K562 (cell line): ENCODE results near the gene SECISBP2. TPM values are rescaled to one million over a fixed set of nuclear protein-coding genes. Genes with fewer than 3 reads are reported as not detected.

ENCODE experiments used
- HMG20A ChIP-seq: fragments of 450-650 bp; formaldehyde crosslinking; conservative IDR thresholded peaks from 2 replicates; pipeline ENCODE4 v1.4.0; 2020; ENCODE audit warnings: mild to moderate bottlenecking, mixed read lengths
- HNRNPUL1 ChIP-seq: fragments of 200-400 bp; formaldehyde crosslinking; IDR thresholded peaks from 2 replicates; pipeline ENCODE4 v1.6.1; 2017; ENCODE audit warnings: low read length
- MEIS2 ChIP-seq: fragments of 450-650 bp; IDR thresholded peaks from 2 replicates; pipeline ENCODE4 v1.6.1; 2014; ENCODE audit warnings: mild to moderate bottlenecking; ENCODE audit not compliant: partially characterized antibody
- SAP30 ChIP-seq: fragments of 200-600 bp; sonication (generic); IDR thresholded peaks from 2 replicates; pipeline ENCODE4 v1.6.1; 2012; ENCODE audit warnings: borderline replicate concordance, low read depth, mild to moderate bottlenecking, moderate library complexity, low read length, control low read depth, inconsistent platforms; ENCODE audit not compliant: insufficient read depth, poor library complexity, severe bottlenecking
- ZBTB40 ChIP-seq, 2 experiments: fragments of 450-650 bp in 1 of 2; sonication (generic) in 1 of 2; formaldehyde crosslinking in 1 of 2; IDR thresholded peaks; 2 replicates each; pipeline versions ENCODE4 v1.7.1 to v1.9.0; 2016 to 2022; ENCODE audit warnings: inconsistent platforms in 1 of 2, mild to moderate bottlenecking in 1 of 2, missing genetic modification reagents in 1 of 2
- ZNF354B ChIP-seq: fragments of 250-450 bp; sonication (Bioruptor Pico); IDR thresholded peaks from 2 replicates; pipeline ENCODE4 v1.4.0; 2020
- polyA plus RNA-seq, 8 experiments: library from polyadenylated mRNA; depleted of rRNA in 4 of 8; stranded (reverse) in 5 of 8; unstranded in 3 of 8; fragments of >200 nt; fragmentation: Nextera tagmentation in 2 of 8; fragmentation: Illumina TruSeq in 1 of 8; extraction: Ambion mirVana in 2 of 8; extraction: Trizol in 1 of 8; gene quantifications; 2 replicates each; pipeline versions ENCODE4 v1.2.1 to v1.2.3, GENCODE V29; 2011 to 2014; ENCODE audit warnings: inconsistent platforms in 1 of 8, missing spikeins in 1 of 8
- total RNA-seq, 7 experiments: library from RNA; depleted of rRNA in 6 of 7; stranded (reverse); fragments of >200 nt in 6 of 7; fragmentation: Illumina TruSeq in 2 of 7; extraction: Trizol in 2 of 7; gene quantifications; 2 replicates each; pipeline versions ENCODE4 v1.2.1 to v1.2.3, GENCODE V29; 2011 to 2021; ENCODE audit warnings: low replicate concordance in 1 of 7
- TF ChIP-seq, protein P1 (sequence below): sonication (generic); formaldehyde crosslinking; IDR thresholded peaks from 2 replicates; pipeline ENCODE4 v1.8.1; 2023; ENCODE audit warnings: mild to moderate bottlenecking, missing genetic modification reagents, moderate library complexity

Gene SECISBP2
- total and polyA plus RNA-seq, 9 of the 15 experiments (the other 6 are each of a cell fraction or from before 2014, with no cell fraction given): 3.2 to 41.6 (median 26.1) TPM

GRCh38 chr9:89311346-89312221 lies 6.7 kb upstream of the SECISBP2 start (continued):
- TF ChIP-seq, protein P1, sequence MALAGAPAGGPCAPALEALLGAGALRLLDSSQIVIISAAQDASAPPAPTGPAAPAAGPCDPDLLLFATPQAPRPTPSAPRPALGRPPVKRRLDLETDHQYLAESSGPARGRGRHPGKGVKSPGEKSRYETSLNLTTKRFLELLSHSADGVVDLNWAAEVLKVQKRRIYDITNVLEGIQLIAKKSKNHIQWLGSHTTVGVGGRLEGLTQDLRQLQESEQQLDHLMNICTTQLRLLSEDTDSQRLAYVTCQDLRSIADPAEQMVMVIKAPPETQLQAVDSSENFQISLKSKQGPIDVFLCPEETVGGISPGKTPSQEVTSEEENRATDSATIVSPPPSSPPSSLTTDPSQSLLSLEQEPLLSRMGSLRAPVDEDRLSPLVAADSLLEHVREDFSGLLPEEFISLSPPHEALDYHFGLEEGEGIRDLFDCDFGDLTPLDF (CRISPR knock-in tag): 0 out of 2 replicates have a peak, but pooled peaks have one; percentile 39
- no peak for TF ChIP-seq MEIS2
- TF ChIP-seq ZNF354B (CRISPR knock-in tag): no peak
- no peak for TF ChIP-seq HNRNPUL1
- TF ChIP-seq ZBTB40 (IDR thresholded peaks at IDR 0.05): peak; percentile 36; the same call in 1 of the 2 replicates
- no peak for TF ChIP-seq ZBTB40 (CRISPR knock-in tag; IDR thresholded peaks at IDR 0.05)
- TF ChIP-seq HMG20A (CRISPR knock-in tag): no peak
- peak; percentile 19 for TF ChIP-seq SAP30
